ENCODE results near the gene KIAA0232.

DNA sequence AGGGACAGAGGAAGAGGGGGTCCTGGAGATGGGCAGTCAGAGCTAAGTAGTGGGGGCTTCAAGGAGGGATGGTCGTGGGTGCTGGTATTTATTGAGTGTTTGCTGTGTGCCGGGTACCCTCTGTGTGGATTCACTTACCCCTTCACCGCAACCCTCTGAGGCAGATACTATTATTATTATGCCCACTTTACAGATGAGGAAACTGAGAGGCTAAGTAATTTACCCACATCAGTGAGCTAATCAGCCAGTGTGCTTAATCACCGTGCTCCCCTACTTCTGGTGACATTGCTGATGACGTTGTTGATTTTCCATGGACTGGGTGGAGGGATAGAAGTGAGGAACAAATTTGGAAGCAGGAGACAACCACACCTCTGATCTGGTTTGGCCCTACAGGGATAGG is 4.1 kb upstream of the KIAA0232 start:
- TF ChIP-seq, protein P1, sequence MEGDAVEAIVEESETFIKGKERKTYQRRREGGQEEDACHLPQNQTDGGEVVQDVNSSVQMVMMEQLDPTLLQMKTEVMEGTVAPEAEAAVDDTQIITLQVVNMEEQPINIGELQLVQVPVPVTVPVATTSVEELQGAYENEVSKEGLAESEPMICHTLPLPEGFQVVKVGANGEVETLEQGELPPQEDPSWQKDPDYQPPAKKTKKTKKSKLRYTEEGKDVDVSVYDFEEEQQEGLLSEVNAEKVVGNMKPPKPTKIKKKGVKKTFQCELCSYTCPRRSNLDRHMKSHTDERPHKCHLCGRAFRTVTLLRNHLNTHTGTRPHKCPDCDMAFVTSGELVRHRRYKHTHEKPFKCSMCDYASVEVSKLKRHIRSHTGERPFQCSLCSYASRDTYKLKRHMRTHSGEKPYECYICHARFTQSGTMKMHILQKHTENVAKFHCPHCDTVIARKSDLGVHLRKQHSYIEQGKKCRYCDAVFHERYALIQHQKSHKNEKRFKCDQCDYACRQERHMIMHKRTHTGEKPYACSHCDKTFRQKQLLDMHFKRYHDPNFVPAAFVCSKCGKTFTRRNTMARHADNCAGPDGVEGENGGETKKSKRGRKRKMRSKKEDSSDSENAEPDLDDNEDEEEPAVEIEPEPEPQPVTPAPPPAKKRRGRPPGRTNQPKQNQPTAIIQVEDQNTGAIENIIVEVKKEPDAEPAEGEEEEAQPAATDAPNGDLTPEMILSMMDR (IDR thresholded peaks at IDR 0.05): no peak
- no peak for TF ChIP-seq POLR2A (IDR thresholded peaks at IDR 0.05)
